HepG2 (cell line): ENCODE results near the gene BICRA. TPM values are rescaled to one million over a fixed set of nuclear protein-coding genes. Genes with fewer than 3 reads are reported as not detected.

Experiments
- ARID3A ChIP-seq: IDR thresholded peaks from 2 replicates; pipeline ENCODE4 v1.6.1; 2012; ENCODE audit warnings: low read depth, low read length, improper control_type of control experiment
- CREB3 ChIP-seq: sonication (generic); formaldehyde crosslinking; IDR thresholded peaks from 2 replicates; pipeline ENCODE4 v1.5.0; 2020; ENCODE audit warnings: missing genetic modification reagents
- CSRNP2 ChIP-seq: sonication (generic); formaldehyde crosslinking; conservative IDR thresholded peaks from 2 replicates; pipeline ENCODE4 v1.8.0; 2022; ENCODE audit warnings: low read depth, missing genetic modification reagents
- NKX3-1 ChIP-seq: sonication (generic); formaldehyde crosslinking; IDR thresholded peaks from 2 replicates; pipeline ENCODE4 v1.5.0; 2020; ENCODE audit warnings: missing genetic modification reagents
- NONO ChIP-seq, 2 experiments: fragments of 450-650 bp in 1 of 2; sonication (generic) in 1 of 2; formaldehyde crosslinking in 1 of 2; IDR thresholded peaks in 1 of 2; conservative IDR thresholded peaks in 1 of 2; 2 replicates each; pipeline versions ENCODE4 v1.6.1 to v1.8.0; 2017 to 2022; ENCODE audit warnings: mild to moderate bottlenecking in 1 of 2, missing genetic modification reagents in 1 of 2, moderate library complexity in 1 of 2
- POLR2AphosphoS2 ChIP-seq: IDR thresholded peaks from 2 replicates; pipeline ENCODE4 v1.6.1; 2011; ENCODE audit warnings: low read depth, low read length, improper control_type of control experiment
- SMYD3 ChIP-seq: sonication (generic); formaldehyde crosslinking; IDR thresholded peaks from 2 replicates; pipeline ENCODE4 v1.8.1; 2023; ENCODE audit warnings: mild to moderate bottlenecking, missing genetic modification reagents
- SP1 ChIP-seq, 2 experiments: fragments of 450-650 bp in 1 of 2; sonication (generic) in 1 of 2; formaldehyde crosslinking in 1 of 2; IDR thresholded peaks; 2 replicates each; pipeline versions ENCODE4 v1.4.0 to v1.6.1; 2016 to 2020; ENCODE audit warnings: missing genetic modification reagents in 1 of 2
- SP2 ChIP-seq: sonication (generic); formaldehyde crosslinking; IDR thresholded peaks from 2 replicates; pipeline ENCODE4 v1.5.1; 2020; ENCODE audit warnings: mild to moderate bottlenecking, missing genetic modification reagents
- SRF ChIP-seq: IDR thresholded peaks from 2 replicates; pipeline ENCODE4 v1.6.1; 2011; ENCODE audit warnings: mild to moderate bottlenecking, low read depth, low read length, moderate library complexity
- TBL1XR1 ChIP-seq: fragments of 150-350 bp; IDR thresholded peaks from 2 replicates; pipeline ENCODE4 v1.6.1; 2014; ENCODE audit warnings: borderline replicate concordance, low read length; ENCODE audit not compliant: partially characterized antibody
- THAP11 ChIP-seq: IDR thresholded peaks from 2 replicates; pipeline ENCODE4 v1.6.1; 2016; ENCODE audit warnings: missing biosample characterization, missing genetic modification reagents
- U2AF1 ChIP-seq: fragments of 200-400 bp; formaldehyde crosslinking; optimal IDR thresholded peaks from 2 replicates; pipeline ENCODE3; 2017; ENCODE audit warnings: mild to moderate bottlenecking, low read depth, low read length
- YY1 ChIP-seq: IDR thresholded peaks from 2 replicates; pipeline ENCODE4 v1.6.1; 2011; ENCODE audit warnings: low read length, low read depth, moderate library complexity, mild to moderate bottlenecking; ENCODE audit not compliant: insufficient read depth, insufficient replicate concordance
- ZNF224 ChIP-seq: sonication (generic); formaldehyde crosslinking; IDR thresholded peaks from 2 replicates; pipeline ENCODE4 v1.5.0; 2020; ENCODE audit warnings: mild to moderate bottlenecking, missing genetic modification reagents
- ZNF564 ChIP-seq: sonication (generic); formaldehyde crosslinking; IDR thresholded peaks from 2 replicates; pipeline ENCODE4 v1.8.1; 2023; ENCODE audit warnings: mild to moderate bottlenecking, missing genetic modification reagents
- ZNF577 ChIP-seq: sonication (generic); formaldehyde crosslinking; IDR thresholded peaks from 2 replicates; pipeline ENCODE4 v1.4.0; 2020; ENCODE audit warnings: mild to moderate bottlenecking, low read depth, missing genetic modification reagents, borderline replicate concordance
- ZNF724P ChIP-seq: sonication (generic); formaldehyde crosslinking; IDR thresholded peaks from 2 replicates; pipeline ENCODE4 v1.8.0; 2022; ENCODE audit warnings: missing genetic modification reagents, borderline replicate concordance
- ZNF737 ChIP-seq: sonication (generic); formaldehyde crosslinking; IDR thresholded peaks from 2 replicates; pipeline ENCODE4 v1.5.0; 2020; ENCODE audit warnings: missing genetic modification reagents, mild to moderate bottlenecking, borderline replicate concordance
- ZNF781 ChIP-seq: sonication (generic); formaldehyde crosslinking; IDR thresholded peaks from 2 replicates; pipeline ENCODE4 v1.5.1; 2020; ENCODE audit warnings: borderline replicate concordance, mild to moderate bottlenecking, missing genetic modification reagents; ENCODE audit errors: not compliant biosample characterization
- ZSCAN21 ChIP-seq: sonication (generic); formaldehyde crosslinking; IDR thresholded peaks from 2 replicates; pipeline ENCODE4 v1.8.0; 2022; ENCODE audit warnings: mild to moderate bottlenecking, missing genetic modification reagents, moderate library complexity, borderline replicate concordance
- polyA plus RNA-seq, 8 experiments: library from polyadenylated mRNA; depleted of rRNA in 3 of 8; stranded (reverse) in 7 of 8; unstranded in 1 of 8; fragments of >200 nt; fragmentation: Illumina TruSeq in 4 of 8; extraction: Trizol in 4 of 8; gene quantifications; 2 replicates each; pipeline versions ENCODE4 v1.2.1 to v1.2.3, GENCODE V29; 2011 to 2016; ENCODE audit warnings: low read depth in 4 of 8, missing spikeins in 1 of 8, mixed read lengths in 1 of 8; ENCODE audit not compliant: insufficient read depth in 1 of 8
- total RNA-seq, 5 experiments: library from RNA; depleted of rRNA; stranded (reverse); fragments of >200 nt; fragmentation: Illumina TruSeq; extraction: Trizol; gene quantifications; 2 replicates each; pipeline ENCODE4 v1.2.3, GENCODE V29; 2016; ENCODE audit warnings: low read depth in 1 of 5

Gene BICRA
- total and polyA plus RNA-seq, 2 of the 13 experiments (the other 11 are each of a cell fraction or from before 2014, with no cell fraction given): 0.55 to 0.71 TPM

- no peak for TF ChIP-seq ZNF224 (CRISPR knock-in tag)
- peak; percentile 71 for TF ChIP-seq ZNF781 (CRISPR knock-in tag)
- TF ChIP-seq NKX3-1: no peak
- no peak for TF ChIP-seq ZNF564 (CRISPR knock-in tag)
- no peak for TF ChIP-seq U2AF1
- TF ChIP-seq NONO (IDR thresholded peaks at IDR 0.05): no peak
- no peak for TF ChIP-seq NONO (CRISPR knock-in tag; conservative IDR thresholded peaks at IDR 0.05)
- no peak for TF ChIP-seq ZNF737
- TF ChIP-seq ARID3A: no peak
- TF ChIP-seq ZNF724P (CRISPR knock-in tag): no peak
- peak; percentile 94 for TF ChIP-seq THAP11
- no peak for TF ChIP-seq ZNF577 (CRISPR knock-in tag)
- TF ChIP-seq TBL1XR1: no peak
- TF ChIP-seq CREB3 (CRISPR knock-in tag): no peak
- TF ChIP-seq ZSCAN21 (CRISPR knock-in tag): 0 out of 2 replicates have a peak, but pooled peaks have one; percentile 27
- TF ChIP-seq CSRNP2 (CRISPR knock-in tag): no peak
- peak; percentile 88 for TF ChIP-seq SP2 (CRISPR knock-in tag)
- no peak for TF ChIP-seq SMYD3 (CRISPR knock-in tag)
- no peak for TF ChIP-seq SRF
- no peak for TF ChIP-seq POLR2AphosphoS2
- no peak for TF ChIP-seq SP1 (IDR thresholded peaks at IDR 0.05)
- TF ChIP-seq SP1 (CRISPR knock-in tag; IDR thresholded peaks at IDR 0.05): peak; percentile 50; the same call in 1 of the 2 replicates
- peak; percentile 100 for TF ChIP-seq YY1
Observed at GRCh38 chr19:47745010-47745901, 136.3 kb downstream of the BICRA start, which contains the start of gene NOP53 (continued).
